ENCODE data around the gene M1AP. TPM values are rescaled to one million over a fixed set of nuclear protein-coding genes. Genes with fewer than 3 reads are reported as not detected.

Gene M1AP
- total RNA-seq, 1 experiment from 2014 or later: not detected

DNA sequence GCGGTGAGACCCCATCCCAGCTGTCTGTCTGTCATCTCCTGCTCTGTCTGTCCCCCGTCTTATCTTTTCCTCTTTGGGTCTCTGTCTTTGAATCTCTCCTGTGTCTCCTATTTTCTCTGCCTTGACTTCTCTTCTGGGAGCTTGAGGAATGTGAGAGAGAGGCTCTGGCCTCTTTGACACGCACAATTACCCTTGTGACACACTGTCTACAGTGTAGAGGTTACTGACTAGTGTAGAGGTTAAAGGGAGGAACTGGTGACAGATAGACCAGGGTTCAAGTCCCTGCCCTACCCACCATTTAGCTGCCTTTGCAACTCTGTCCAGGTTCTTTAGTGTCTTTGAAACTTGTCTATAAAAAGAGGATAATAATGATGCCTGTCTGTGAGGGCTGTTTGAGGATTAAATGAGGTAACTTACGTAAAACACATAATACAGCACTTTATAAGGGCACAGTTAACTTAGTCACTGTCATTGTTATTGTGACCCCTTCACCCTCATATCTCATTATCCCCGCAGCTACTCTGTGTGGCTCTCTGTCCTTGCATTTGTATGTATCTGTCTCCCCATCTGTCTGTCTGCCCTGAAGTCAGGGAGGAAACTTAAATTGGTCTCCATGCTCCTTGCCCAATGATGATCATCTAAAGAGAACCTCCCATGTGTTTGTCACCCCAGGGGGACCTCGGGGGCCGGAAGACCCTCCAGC lies 25.8 kb upstream of the M1AP start:
- H3K9me2 ChIP-seq (replicated peaks; ENCODE audit: low read length): no peaks in the 10 kb centered on the region
- H3F3A ChIP-seq (ENCODE audit: low read length, unreplicated experiment): no peaks in the 10 kb centered on the region
- H3K79me2 ChIP-seq (ENCODE audit: low read length): no peaks in the 10 kb centered on the region
- ATAC-seq (no peak), DNase-seq (no peak)
- ChIA-PET CTCF (no interaction called here), POLR2A (ENCODE audit: unreplicated experiment) (no interaction called here)
- no peaks in the 10 kb centered on the region for H3K4me1 ChIP-seq (ENCODE audit: insufficient read depth, low read length)
- H3K27ac ChIP-seq (ENCODE audit: low read length): no peak overlapping the region
- H4K20me1 ChIP-seq (ENCODE audit: low read length): no peaks in the 10 kb centered on the region
- no peak overlapping the region for H3K4me2 ChIP-seq (ENCODE audit: low read length)
- H3K9me3 ChIP-seq (ENCODE audit: low read length): no peaks in the 10 kb centered on the region
- H2AFZ ChIP-seq (ENCODE audit: low read length): no peak overlapping the region
- intact Hi-C loops (cut with micrococcal nuclease): no loop called here
- H3K27me3 ChIP-seq (ENCODE audit: low read length): no peaks in the 10 kb centered on the region
- H3K9ac ChIP-seq (ENCODE audit: low read length): no peak overlapping the region
- TF ChIP-seq EZH2 (IDR thresholded peaks at IDR 0.05; ENCODE audit: low read length, unreplicated experiment) (no peak), EZH2phosphoT487 (IDR thresholded peaks at IDR 0.05; ENCODE audit: borderline replicate concordance, low read length) (no peak)
- TF ChIP-seq, protein P1, sequence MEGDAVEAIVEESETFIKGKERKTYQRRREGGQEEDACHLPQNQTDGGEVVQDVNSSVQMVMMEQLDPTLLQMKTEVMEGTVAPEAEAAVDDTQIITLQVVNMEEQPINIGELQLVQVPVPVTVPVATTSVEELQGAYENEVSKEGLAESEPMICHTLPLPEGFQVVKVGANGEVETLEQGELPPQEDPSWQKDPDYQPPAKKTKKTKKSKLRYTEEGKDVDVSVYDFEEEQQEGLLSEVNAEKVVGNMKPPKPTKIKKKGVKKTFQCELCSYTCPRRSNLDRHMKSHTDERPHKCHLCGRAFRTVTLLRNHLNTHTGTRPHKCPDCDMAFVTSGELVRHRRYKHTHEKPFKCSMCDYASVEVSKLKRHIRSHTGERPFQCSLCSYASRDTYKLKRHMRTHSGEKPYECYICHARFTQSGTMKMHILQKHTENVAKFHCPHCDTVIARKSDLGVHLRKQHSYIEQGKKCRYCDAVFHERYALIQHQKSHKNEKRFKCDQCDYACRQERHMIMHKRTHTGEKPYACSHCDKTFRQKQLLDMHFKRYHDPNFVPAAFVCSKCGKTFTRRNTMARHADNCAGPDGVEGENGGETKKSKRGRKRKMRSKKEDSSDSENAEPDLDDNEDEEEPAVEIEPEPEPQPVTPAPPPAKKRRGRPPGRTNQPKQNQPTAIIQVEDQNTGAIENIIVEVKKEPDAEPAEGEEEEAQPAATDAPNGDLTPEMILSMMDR (conservative IDR thresholded peaks at IDR 0.05; ENCODE audit: low read depth, low read length): no peak
- H3K4me3 ChIP-seq (ENCODE audit: low read length): no peak overlapping the region
- 0 out of 2 replicates have a peak, but pooled peaks cover 3% of the 10 kb centered on the region for H3K36me3 ChIP-seq (ENCODE audit: low read depth, low read length)
- BruUV-seq (replicated peaks): no TSS peak

DNA sequence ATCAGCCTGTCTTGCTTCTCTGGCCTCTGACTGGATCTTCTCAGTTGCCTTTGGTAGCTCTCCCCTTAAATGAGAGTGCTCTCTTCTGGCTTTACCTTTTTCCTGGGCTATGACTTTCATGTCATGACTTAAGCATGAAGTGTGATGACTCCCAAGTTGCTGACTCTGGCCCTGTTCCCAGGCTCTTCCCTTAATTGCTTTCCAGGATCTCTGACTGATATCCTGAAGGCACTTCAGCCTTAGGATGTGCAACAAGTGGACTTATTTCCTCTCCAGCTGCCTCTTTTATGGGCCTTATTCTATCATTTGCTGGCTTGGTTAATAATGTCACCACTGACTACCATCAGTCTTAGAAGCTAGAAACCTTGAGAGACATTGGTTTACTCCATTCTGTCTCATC lies 23.3 kb upstream of the M1AP start:
- no peaks in the 10 kb centered on the region for H3K27me3 ChIP-seq (ENCODE audit: low read length)
- peak; percentile 84 for ATAC-seq
- no TSS peak for BruUV-seq (replicated peaks)
- no peak overlapping the region for H3K4me2 ChIP-seq (ENCODE audit: low read length)
- no peaks in the 10 kb centered on the region for H3K9me2 ChIP-seq (replicated peaks; ENCODE audit: low read length)
- no peaks in the 10 kb centered on the region for H4K20me1 ChIP-seq (ENCODE audit: low read length)
- ChIA-PET CTCF (no interaction called here), POLR2A (ENCODE audit: unreplicated experiment) (no interaction called here)
- no peak overlapping the region for H3K27ac ChIP-seq (ENCODE audit: low read length)
- intact Hi-C loops (cut with micrococcal nuclease): no loop called here
- H2AFZ ChIP-seq (ENCODE audit: low read length): no peak overlapping the region
- H3K36me3 ChIP-seq (ENCODE audit: low read depth, low read length): 0 out of 2 replicates have a peak, but pooled peaks cover 3% of the 10 kb centered on the region
- H3K9ac ChIP-seq (ENCODE audit: low read length): no peak overlapping the region
- no peaks in the 10 kb centered on the region for H3K79me2 ChIP-seq (ENCODE audit: low read length)
- no peaks in the 10 kb centered on the region for H3F3A ChIP-seq (ENCODE audit: low read length, unreplicated experiment)
- no peak overlapping the region for H3K4me3 ChIP-seq (ENCODE audit: low read length)
- H3K9me3 ChIP-seq (ENCODE audit: low read length): no peaks in the 10 kb centered on the region
- TF ChIP-seq, protein P1 (conservative IDR thresholded peaks at IDR 0.05; ENCODE audit: low read depth, low read length): no peak
- TF ChIP-seq EZH2phosphoT487 (IDR thresholded peaks at IDR 0.05; ENCODE audit: borderline replicate concordance, low read length) (no peak), EZH2 (IDR thresholded peaks at IDR 0.05; ENCODE audit: low read length, unreplicated experiment) (no peak)
- H3K4me1 ChIP-seq (ENCODE audit: insufficient read depth, low read length): no peaks in the 10 kb centered on the region
- peak; percentile 70 for DNase-seq

DNA sequence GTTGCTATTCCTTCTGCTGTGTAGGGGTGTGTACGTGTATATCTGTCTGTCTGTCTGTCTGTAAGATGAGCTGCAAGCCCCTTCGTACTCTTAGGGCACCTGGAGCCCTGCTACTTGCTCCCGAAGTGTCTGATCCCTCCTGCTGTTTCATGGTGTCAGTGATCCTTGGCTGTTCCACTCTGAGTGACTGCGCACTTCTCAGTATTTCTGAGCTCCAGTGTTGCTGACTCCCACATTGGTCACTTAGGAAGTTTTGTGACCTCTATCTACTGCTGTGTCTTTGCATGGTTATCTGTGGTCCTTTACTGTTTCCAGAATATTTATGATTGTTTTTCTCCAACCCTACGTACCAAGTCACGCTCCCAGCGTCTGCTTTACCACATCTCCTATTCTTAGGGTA lies 22.1 kb upstream of the M1AP start:
- Histone ChIP-seq H3K27me3 (ENCODE audit: low read length) (no peaks in the 10 kb centered on the region), H3K4me2 (ENCODE audit: low read length) (no peak overlapping the region), H3F3A (ENCODE audit: low read length, unreplicated experiment) (no peaks in the 10 kb centered on the region), H3K79me2 (ENCODE audit: low read length) (no peaks in the 10 kb centered on the region), H3K36me3 (ENCODE audit: low read depth, low read length) (no peaks in the 10 kb centered on the region), H3K9me2 (replicated peaks; ENCODE audit: low read length) (no peaks in the 10 kb centered on the region), H3K27ac (ENCODE audit: low read length) (no peak overlapping the region), H3K9ac (ENCODE audit: low read length) (no peak overlapping the region), H4K20me1 (ENCODE audit: low read length) (no peaks in the 10 kb centered on the region), H3K4me3 (ENCODE audit: low read length) (no peak overlapping the region), H3K9me3 (ENCODE audit: low read length) (no peaks in the 10 kb centered on the region), H2AFZ (ENCODE audit: low read length) (no peak overlapping the region), H3K4me1 (ENCODE audit: insufficient read depth, low read length) (no peaks in the 10 kb centered on the region)
- ATAC-seq (no peak), DNase-seq (no peak)
- ChIA-PET POLR2A (ENCODE audit: unreplicated experiment) (no interaction called here), CTCF (no interaction called here)
- TF ChIP-seq EZH2 (IDR thresholded peaks at IDR 0.05; ENCODE audit: low read length, unreplicated experiment): no peak
- TF ChIP-seq, protein P1 (conservative IDR thresholded peaks at IDR 0.05; ENCODE audit: low read depth, low read length): no peak
- TF ChIP-seq EZH2phosphoT487 (IDR thresholded peaks at IDR 0.05; ENCODE audit: borderline replicate concordance, low read length): no peak
- no TSS peak for BruUV-seq (replicated peaks)
- intact Hi-C loops (cut with micrococcal nuclease): no loop called here
